H1 (cell line): ENCODE measurements around the gene MGME1. TPM values are rescaled to one million over a fixed set of nuclear protein-coding genes. Genes with fewer than 3 reads are reported as not detected.

ENCODE experiments used
- CTCF ChIA-PET: fragments of 300-600 bp; sonication (Branson Sonifier 250); formaldehyde crosslinking; loops from one replicate; lab custom pipeline; 2021; ENCODE audit not compliant: partially characterized antibody; lab: Charles Lee
- POLR2A ChIA-PET: fragments of 300-600 bp; sonication (Branson Sonifier 250); formaldehyde crosslinking; loops from one replicate; lab custom pipeline; 2021; ENCODE audit warnings: inconsistent platforms; ENCODE audit not compliant: partially characterized antibody; lab: Charles Lee
- DNase-seq, 2 experiments: peaks; one replicate each; pipeline versions ENCODE4 v3.0.0 to v3.0.0-alpha.2; 2010 to 2022; ENCODE audit warnings: low spot score in 2 of 2, low read depth in 1 of 2, mixed read lengths in 1 of 2
- FAIRE-seq: peaks from 2 replicates; lab custom pipeline; 2011; peaks lifted over from hg19 to GRCh38; lab: Jason Lieb, UNC
- H2AFZ ChIP-seq: 2 replicates; pipeline ENCODE4 v1.8.1; 2012; ENCODE audit warnings: low read length, inconsistent platforms
- H2AK5ac ChIP-seq: 2 replicates; pipeline ENCODE4 v1.6.1; 2013; ENCODE audit warnings: low read depth, low read length
- H2BK120ac ChIP-seq: replicated peaks from 2 replicates; pipeline ENCODE3; 2013; ENCODE audit warnings: low read depth, low read length, inconsistent platforms
- H2BK12ac ChIP-seq: 2 replicates; pipeline ENCODE4 v1.6.1; 2013; ENCODE audit warnings: low read depth, low read length
- H2BK15ac ChIP-seq: 2 replicates; pipeline ENCODE4 v1.6.1; 2013; ENCODE audit warnings: low read length
- H2BK20ac ChIP-seq: 2 replicates; pipeline ENCODE4 v1.6.1; 2013; ENCODE audit warnings: low read length
- H2BK5ac ChIP-seq: 2 replicates; pipeline ENCODE4 v1.6.1; 2013; ENCODE audit warnings: low read depth, low read length
- H3K14ac ChIP-seq: 2 replicates; pipeline ENCODE4 v1.6.1; 2013; ENCODE audit warnings: inconsistent platforms; ENCODE audit not compliant: insufficient read length
- H3K18ac ChIP-seq: 2 replicates; pipeline ENCODE4 v1.6.1; 2013; ENCODE audit warnings: low read length; ENCODE audit errors: extremely low read depth
- H3K23ac ChIP-seq: 2 replicates; pipeline ENCODE4 v1.6.1; 2013; ENCODE audit warnings: inconsistent platforms; ENCODE audit not compliant: insufficient read length
- H3K23me2 ChIP-seq: 2 replicates; pipeline ENCODE4 v1.6.1; 2013; ENCODE audit warnings: low read depth, low read length
- H3K27ac ChIP-seq: 2 replicates; pipeline ENCODE4 v1.6.1; 2011; ENCODE audit warnings: low read depth, low read length, inconsistent platforms
- H3K27me3 ChIP-seq, 4 experiments: replicated peaks in 1 of 4; 1 replicate in 1 of 4; 2 replicates in 3 of 4; pipeline versions ENCODE4 v1.6.1 to v1.8.1; 2011 to 2013; ENCODE audit warnings: low read length in 3 of 4, mild to moderate bottlenecking in 3 of 4, inconsistent platforms in 2 of 4, mixed read lengths in 2 of 4, moderate library complexity in 1 of 4; ENCODE audit not compliant: control insufficient read depth in 3 of 4, insufficient read depth in 3 of 4; ENCODE audit errors: extremely low read depth in 1 of 4
- H3K36me3 ChIP-seq, 4 experiments: 2 replicates each; pipeline versions ENCODE4 v1.6.1 to v1.8.1; 2011 to 2013; ENCODE audit warnings: mild to moderate bottlenecking in 4 of 4, low read length in 3 of 4, moderate library complexity in 2 of 4, control low read depth in 1 of 4, inconsistent platforms in 1 of 4; ENCODE audit not compliant: insufficient read depth in 4 of 4, control insufficient read depth in 2 of 4
- H3K4ac ChIP-seq: replicated peaks from 2 replicates; pipeline ENCODE3; 2013; ENCODE audit warnings: low read length, low read depth, mixed read lengths, inconsistent platforms; ENCODE audit not compliant: insufficient read length
- H3K4me1 ChIP-seq, 4 experiments: replicated peaks in 1 of 4; 1 replicate in 1 of 4; 2 replicates in 3 of 4; pipeline versions ENCODE4 v1.6.1 to v1.8.1; 2011 to 2013; ENCODE audit warnings: low read length in 3 of 4, inconsistent platforms in 2 of 4, mixed read lengths in 1 of 4; ENCODE audit not compliant: insufficient read depth in 4 of 4, control insufficient read depth in 3 of 4
- H3K4me2 ChIP-seq, 2 experiments: 2 replicates each; pipeline versions ENCODE4 v1.6.1 to v1.8.1; 2011 to 2013; ENCODE audit warnings: low read depth in 2 of 2, low read length in 2 of 2, control low read depth in 1 of 2, inconsistent platforms in 1 of 2, mild to moderate bottlenecking in 1 of 2; ENCODE audit not compliant: insufficient read depth in 1 of 2
- H3K4me3 ChIP-seq, 4 experiments: fragments of 200-600, 300-600 bp in 1 of 4; sonication (generic), shearing (Covaris generic), sonication (Bioruptor Twin) in 1 of 4; 2 replicates each; pipeline versions ENCODE4 v1.5.1 to v1.8.1; 2011 to 2016; ENCODE audit warnings: low read length in 4 of 4, low read depth in 3 of 4, control low read depth in 2 of 4, inconsistent platforms in 2 of 4, mild to moderate bottlenecking in 2 of 4, mixed read lengths in 1 of 4, moderate library complexity in 1 of 4; ENCODE audit not compliant: insufficient read depth in 2 of 4; ENCODE audit errors: extremely low read depth in 1 of 4
- H3K56ac ChIP-seq: replicated peaks from 2 replicates; pipeline ENCODE3; 2013; ENCODE audit warnings: low read depth, mild to moderate bottlenecking, mixed read lengths, low read length, inconsistent platforms; ENCODE audit not compliant: insufficient read length
- H3K79me1 ChIP-seq: 2 replicates; pipeline ENCODE4 v1.6.1; 2013; ENCODE audit warnings: low read depth, low read length, control low read depth
- H3K79me2 ChIP-seq, 2 experiments: 2 replicates each; pipeline versions ENCODE4 v1.6.1 to v1.8.1; 2012 to 2013; ENCODE audit warnings: low read length in 2 of 2, mild to moderate bottlenecking in 2 of 2, inconsistent platforms in 1 of 2; ENCODE audit not compliant: insufficient read depth in 2 of 2, control insufficient read depth in 1 of 2
- H3K9ac ChIP-seq, 4 experiments: replicated peaks in 1 of 4; 1 replicate in 1 of 4; 2 replicates in 3 of 4; pipeline versions ENCODE4 v1.6.1 to v1.8.1; 2011 to 2013; ENCODE audit warnings: low read depth in 3 of 4, low read length in 3 of 4, control low read depth in 2 of 4, mild to moderate bottlenecking in 2 of 4, moderate library complexity in 2 of 4, inconsistent platforms in 1 of 4; ENCODE audit errors: extremely low read depth in 1 of 4
- H3K9me3 ChIP-seq, 2 experiments: 2 replicates each; pipeline versions ENCODE4 v1.6.1 to v1.8.1; 2012 to 2013; ENCODE audit warnings: mild to moderate bottlenecking in 2 of 2, moderate library complexity in 2 of 2, control low read depth in 1 of 2, inconsistent platforms in 1 of 2, low read depth in 1 of 2, low read length in 1 of 2, mixed read lengths in 1 of 2; ENCODE audit not compliant: insufficient read depth in 2 of 2
- H4K20me1 ChIP-seq, 2 experiments: replicated peaks in 1 of 2; 2 replicates each; pipeline versions ENCODE3 to v1.8.1; 2011 to 2013; ENCODE audit warnings: inconsistent platforms in 2 of 2, low read length in 2 of 2, mild to moderate bottlenecking in 1 of 2; ENCODE audit not compliant: insufficient read depth in 2 of 2, control insufficient read depth in 1 of 2
- H4K5ac ChIP-seq: 2 replicates; pipeline ENCODE4 v1.6.1; 2013; ENCODE audit warnings: low read length, low read depth, mixed read lengths, inconsistent platforms; ENCODE audit not compliant: insufficient read length
- H4K8ac ChIP-seq: 2 replicates; pipeline ENCODE4 v1.8.0; 2013; ENCODE audit warnings: mild to moderate bottlenecking, moderate library complexity, low read length, inconsistent platforms; ENCODE audit not compliant: insufficient read depth; ENCODE audit errors: extremely low read depth
- H4K91ac ChIP-seq: replicated peaks from 2 replicates; pipeline ENCODE3; 2013; ENCODE audit warnings: low read length, mixed read lengths, inconsistent platforms; ENCODE audit not compliant: insufficient read length
- ATF2 ChIP-seq: IDR thresholded peaks from 2 replicates; pipeline ENCODE4 v1.6.1; 2012; ENCODE audit warnings: low read length, inconsistent platforms
- CBX5 ChIP-seq: fragments of 300-800, 300-1000 bp; sonication (generic); IDR thresholded peaks from 2 replicates; pipeline ENCODE4 v1.7.1; 2016; ENCODE audit warnings: antibody characterized with exemption, low read length, low read depth
- EGR1 ChIP-seq: IDR thresholded peaks from 2 replicates; pipeline ENCODE4 v1.6.1; 2011; ENCODE audit warnings: low read depth, low read length, borderline replicate concordance
- EP300 ChIP-seq, 2 experiments: IDR thresholded peaks; 1 replicate in 1 of 2; 2 replicates in 1 of 2; pipeline ENCODE4 v1.6.1; 2011 to 2012; ENCODE audit warnings: low read depth in 2 of 2, low read length in 2 of 2, mild to moderate bottlenecking in 2 of 2, borderline replicate concordance in 1 of 2, inconsistent platforms in 1 of 2, moderate library complexity in 1 of 2
- JUN ChIP-seq: IDR thresholded peaks from 2 replicates; pipeline ENCODE4 v1.6.1; 2011; ENCODE audit warnings: low read depth, mild to moderate bottlenecking, improper control_type of control experiment, low read length
- KDM1A ChIP-seq: fragments of 200-600, 300-600 bp; sonication (generic); IDR thresholded peaks from 2 replicates; pipeline ENCODE4 v1.7.1; 2016; ENCODE audit warnings: mild to moderate bottlenecking, low read length, borderline replicate concordance
- KDM5A ChIP-seq: fragments of 200-600 bp; IDR thresholded peaks from 2 replicates; pipeline ENCODE4 v1.7.1; 2012; ENCODE audit warnings: mild to moderate bottlenecking, low read length, inconsistent platforms, mixed read lengths
- NANOG ChIP-seq: IDR thresholded peaks from 2 replicates; pipeline ENCODE4 v1.6.1; 2011; ENCODE audit warnings: low read length, low read depth, mild to moderate bottlenecking, inconsistent platforms; ENCODE audit not compliant: insufficient read depth, poor library complexity, severe bottlenecking
- NRF1 ChIP-seq: IDR thresholded peaks from 2 replicates; pipeline ENCODE4 v1.6.1; 2011; ENCODE audit warnings: mild to moderate bottlenecking, low read depth, low read length, improper control_type of control experiment
- POLR2AphosphoS5 ChIP-seq: IDR thresholded peaks from 2 replicates; pipeline ENCODE4 v1.6.1; 2011; ENCODE audit warnings: low read depth, low read length
- RBBP5 ChIP-seq: IDR thresholded peaks from 2 replicates; pipeline ENCODE4 v1.7.1; 2012; ENCODE audit warnings: low read depth, mild to moderate bottlenecking, inconsistent platforms, low read length, moderate library complexity, borderline replicate concordance
- SIRT6 ChIP-seq: IDR thresholded peaks from one replicate; pipeline ENCODE4 v1.7.1; 2012; ENCODE audit warnings: low read length, inconsistent platforms
- SP4 ChIP-seq: IDR thresholded peaks from 2 replicates; pipeline ENCODE4 v1.6.1; 2012; ENCODE audit warnings: low read length, inconsistent platforms
- WGBS, 2 experiments: shearing (Covaris generic) in 1 of 2; methylation state at CpG; one replicate each; pipeline versions ENCODE4 v1.1.6 to v1.1.7; 2013 to 2015; ENCODE audit warnings: low lambda C conversion rate in 2 of 2, mixed read lengths in 2 of 2, inconsistent platforms in 1 of 2, low coverage in 1 of 2, missing lambda C conversion rate in 1 of 2; ENCODE audit not compliant: insufficient replicate concordance in 2 of 2, insufficient coverage in 1 of 2, insufficient read length in 1 of 2; ENCODE audit errors: extremely low coverage in 1 of 2, missing lambda C conversion rate in 1 of 2; 5-methylcytosine and 5-hydroxymethylcytosine counted together
- polyA plus RNA-seq, 7 experiments: library from polyadenylated mRNA; depleted of rRNA in 3 of 7; stranded (reverse) in 5 of 7; unstranded in 2 of 7; fragments of >200 nt in 5 of 7; fragments of 200-250 nt in 2 of 7; gene quantifications; 1 replicate in 5 of 7; 2 replicates in 1 of 7; 4 replicates in 1 of 7; pipeline versions ENCODE4 v1.2.1 to v1.2.3, GENCODE V29; 2011 to 2013; ENCODE audit warnings: missing spikeins in 2 of 7, mixed read lengths in 2 of 7
- total RNA-seq: library from RNA; stranded (reverse); fragmentation: NEBNext Ultra II Directional; extraction: Animal tissue kit (Norgen Biotek cat#: 25700); gene quantifications from 2 replicates; pipeline ENCODE4 v1.2.1, GENCODE V29; 2021

The MGME1 gene
- total and polyA plus RNA-seq, 2 of the 8 experiments (the other 6 are each of a cell fraction or from before 2014, with no cell fraction given), result 27.7 to 59.0 TPM

GRCh38 chr20:17921774-17922173 lies 47.0 kb upstream of the MGME1 start:
- POLR2A ChIA-PET, result no interaction called here
- Histone ChIP-seq H2BK5ac (no peak overlapping the region), H2AFZ (no peak overlapping the region), H2AK5ac (no peak overlapping the region), H2BK12ac (no peak overlapping the region), H3K23ac (no peak overlapping the region), H3K9ac (no peak overlapping the region), H4K20me1 (peaks cover 0 to 2% of the 10 kb centered on the region in 2 experiments), H3K9me3 (no peaks in the 10 kb centered on the region), H3K36me3 (no peaks in the 10 kb centered on the region), H2BK120ac (no peak overlapping the region), H3K4me1 (no peaks in the 10 kb centered on the region)
- CTCF ChIA-PET, result interaction anchor here (1.2 kb wide), 1 partner anchor 227 kb away, joined by 4 read pairs; no protein-coding TSS in a partner anchor
- WGBS, 2 experiments, result 89% methylated on average over 1 of the region's 1 CpG; no CpG with 5 or more reads in 1 of the 2 experiments
- TF ChIP-seq RBBP5 (no peak), EGR1 (no peak), JUN (no peak), KDM1A (no peak), ATF2 (no peak), NANOG (no peak), SIRT6 (no peak), CBX5 (no peak), EP300 (IDR thresholded peaks at IDR 0.05; ENCODE audit: borderline replicate concordance in 1 of 2, low read depth in 2 of 2, low read length in 2 of 2) (no peak), NRF1 (no peak), KDM5A (no peak), SP4 (no peak), POLR2AphosphoS5 (no peak)
- TF ChIP-seq, all 59 proteins: peak for 0
- no peak overlapping the region for H4K5ac ChIP-seq
- H2BK20ac ChIP-seq, result no peak overlapping the region
- no peaks in the 10 kb centered on the region for H3K27me3 ChIP-seq
- H3K4ac ChIP-seq, result no peak overlapping the region
- no peak overlapping the region for H3K56ac ChIP-seq
- no peaks in the 10 kb centered on the region for H3K79me1 ChIP-seq
- no peak overlapping the region for H4K8ac ChIP-seq
- H3K4me2 ChIP-seq, result no peak overlapping the region
- no peak overlapping the region for H3K27ac ChIP-seq
- no peak for DNase-seq
- no peaks in the 10 kb centered on the region for H3K23me2 ChIP-seq
- FAIRE-seq, result no peak
- no peak overlapping the region for H3K14ac ChIP-seq
- H3K18ac ChIP-seq, result no peak overlapping the region
- H3K4me3 ChIP-seq, result no peak overlapping the region
- H2BK15ac ChIP-seq, result no peak overlapping the region
- H3K79me2 ChIP-seq, result no peaks in the 10 kb centered on the region
- no peak overlapping the region for H4K91ac ChIP-seq
